K562 (cell line): ENCODE results near the gene CPSF7. TPM values are rescaled to one million over a fixed set of nuclear protein-coding genes. Genes with fewer than 3 reads are reported as not detected.

Experiments
- ATAC-seq: fragments of 200-7000 bp; cut with Tn5 transposase; 3 replicates; pipeline ENCODE4 v1.9.1; 2020; ENCODE audit warnings: moderate library complexity
- BruUV-seq: library from RNA; stranded (reverse); fragments of 400-500 nt; replicated peaks from 2 replicates; lab custom pipeline; 2021; lab: Mats Ljungman, UMichigan
- CTCF ChIA-PET: fragments of 300-600 bp; formaldehyde crosslinking; extraction: SDS; loops from one replicate; lab custom pipeline; 2021; ENCODE audit warnings: low intra/inter-chr PET ratio; lab: Yijun Ruan, JAX
- POLR2A ChIA-PET: fragments of 300-600, 350-650 bp; sonication (Branson Sonifier 250); formaldehyde crosslinking; extraction: SDS; loops from one replicate; lab custom pipeline; 2021; ENCODE audit warnings: antibody characterized with exemption, inconsistent platforms; lab: Yijun Ruan, JAX
- DNase-seq, 4 experiments: peaks; one replicate each; pipeline versions ENCODE4 v3.0.0 to v3.0.0-alpha.2; 2011 to 2018; ENCODE audit warnings: low spot score in 3 of 4, mixed read lengths in 3 of 4; ENCODE audit errors: extremely low read depth in 1 of 4
- FAIRE-seq: peaks from 2 replicates; lab custom pipeline; 2011; peaks lifted over from hg19 to GRCh38; lab: Jason Lieb, UNC
- H2AFZ ChIP-seq: 2 replicates; pipeline ENCODE4 v1.6.0; 2011; ENCODE audit warnings: low read depth, low read length, control low read depth, inconsistent platforms
- H3K27ac ChIP-seq: fragments of 200-600 bp; 3 replicates; pipeline ENCODE4 v1.8.0; 2011; ENCODE audit warnings: low read depth, mild to moderate bottlenecking, control low read depth, inconsistent platforms, low read length, moderate library complexity, mixed read lengths; ENCODE audit errors: extremely low read depth
- H3K27me3 ChIP-seq, 2 experiments: fragments of 300-600 bp in 1 of 2; 2 replicates in 1 of 2; 3 replicates in 1 of 2; pipeline versions ENCODE4 v1.6.0 to v1.8.0; 2011; ENCODE audit warnings: inconsistent platforms in 2 of 2, low read length in 2 of 2, mild to moderate bottlenecking in 1 of 2, mixed read lengths in 1 of 2, moderate library complexity in 1 of 2; ENCODE audit not compliant: control insufficient read depth in 2 of 2, insufficient read depth in 2 of 2
- H3K36me3 ChIP-seq: fragments of 300-600 bp; 3 replicates; pipeline ENCODE4 v1.8.0; 2011; ENCODE audit warnings: mild to moderate bottlenecking, low read length, inconsistent platforms; ENCODE audit not compliant: control insufficient read depth, insufficient read depth
- H3K4me1 ChIP-seq, 2 experiments: fragments of 200-600 bp in 1 of 2; replicated peaks in 1 of 2; 2 replicates in 1 of 2; 3 replicates in 1 of 2; pipeline versions ENCODE4 v1.5.1 to v1.8.0; 2011; ENCODE audit warnings: inconsistent platforms in 2 of 2, low read length in 2 of 2, mild to moderate bottlenecking in 1 of 2, mixed read lengths in 1 of 2, moderate library complexity in 1 of 2; ENCODE audit not compliant: control insufficient read depth in 2 of 2, insufficient read depth in 2 of 2
- H3K4me2 ChIP-seq: 2 replicates; pipeline ENCODE4 v1.6.1; 2011; ENCODE audit warnings: low read length, control low read depth, inconsistent platforms, mixed read lengths; ENCODE audit not compliant: insufficient read depth
- H3K4me3 ChIP-seq: fragments of 200-600 bp; sonication (generic), shearing (Covaris generic); 2 replicates; pipeline ENCODE4 v1.5.1; 2016; ENCODE audit warnings: control low read depth, inconsistent platforms
- H3K79me2 ChIP-seq: fragments of 200-600 bp; 3 replicates; pipeline ENCODE4 v1.8.0; 2011; ENCODE audit warnings: low read length, inconsistent platforms; ENCODE audit not compliant: control insufficient read depth, insufficient read depth
- H3K9ac ChIP-seq, 2 experiments: 2 replicates each; pipeline versions ENCODE4 v1.6.0 to v1.6.1; 2011; ENCODE audit warnings: low read depth in 2 of 2, low read length in 2 of 2, control low read depth in 1 of 2, inconsistent platforms in 1 of 2, mild to moderate bottlenecking in 1 of 2, mixed read lengths in 1 of 2; ENCODE audit not compliant: insufficient read depth in 1 of 2
- H3K9me1 ChIP-seq: one replicate; pipeline ENCODE4 v1.6.0; 2011; ENCODE audit warnings: inconsistent platforms, mild to moderate bottlenecking, low read length, moderate library complexity; ENCODE audit not compliant: control insufficient read depth, insufficient read depth
- H3K9me3 ChIP-seq: replicated peaks from 2 replicates; pipeline ENCODE4 v1.5.1; 2011; ENCODE audit warnings: low read depth, low read length, inconsistent platforms; ENCODE audit not compliant: control insufficient read depth, insufficient read depth
- H4K20me1 ChIP-seq: replicated peaks from 2 replicates; pipeline ENCODE4 v1.6.1; 2011; ENCODE audit warnings: low read length, inconsistent platforms, mixed read lengths; ENCODE audit not compliant: control insufficient read depth, insufficient read depth
- BACH1 ChIP-seq: fragments of 200-800 bp; sonication (Bioruptor generic); IDR thresholded peaks from 2 replicates; pipeline ENCODE4 v1.6.1; 2016; ENCODE audit warnings: missing genetic modification characterization, missing compliant biosample characterization
- CREB3L1 ChIP-seq: fragments of 450-650 bp; IDR thresholded peaks from 2 replicates; pipeline ENCODE4 v1.6.1; 2014; ENCODE audit warnings: low read depth, mild to moderate bottlenecking, moderate library complexity, borderline replicate concordance
- EZH2 ChIP-seq: IDR thresholded peaks from 2 replicates; pipeline ENCODE4 v1.6.1; 2012; ENCODE audit warnings: low read depth, mild to moderate bottlenecking, inconsistent platforms, low read length, borderline replicate concordance
- JUNB ChIP-seq: fragments of 450-650 bp; formaldehyde crosslinking; conservative IDR thresholded peaks from 2 replicates; pipeline ENCODE4 v1.4.0; 2020; ENCODE audit warnings: mild to moderate bottlenecking
- MAFF ChIP-seq: IDR thresholded peaks from 2 replicates; pipeline ENCODE4 v1.6.1; 2012; ENCODE audit warnings: low read length, improper control_type of control experiment
- MBD2 ChIP-seq: sonication (generic); IDR thresholded peaks from 2 replicates; pipeline ENCODE4 v1.6.1; 2016; ENCODE audit warnings: low read depth, borderline replicate concordance
- MXD1 ChIP-seq: fragments of 250-450 bp; sonication (Bioruptor Pico); IDR thresholded peaks from 2 replicates; pipeline ENCODE4 v1.8.0; 2021; ENCODE audit warnings: borderline replicate concordance, mild to moderate bottlenecking, moderate library complexity; ENCODE audit not compliant: poor library complexity, severe bottlenecking
- POLR2AphosphoS2 ChIP-seq: IDR thresholded peaks from 2 replicates; pipeline ENCODE4 v1.6.1; 2012; ENCODE audit warnings: low read length, improper control_type of control experiment
- RBM17 ChIP-seq: fragments of 200-400 bp; formaldehyde crosslinking; IDR thresholded peaks from 2 replicates; pipeline ENCODE4 v1.6.1; 2017; ENCODE audit warnings: low read depth, mild to moderate bottlenecking, low read length, borderline replicate concordance
- ZBTB8A ChIP-seq: fragments of 450-650 bp; IDR thresholded peaks from 2 replicates; pipeline ENCODE4 v1.6.1; 2018; ENCODE audit warnings: mild to moderate bottlenecking, moderate library complexity; ENCODE audit not compliant: partially characterized antibody
- ZC3H8 ChIP-seq: fragments of 450-650 bp; IDR thresholded peaks from 2 replicates; pipeline ENCODE4 v1.6.1; 2017
- ZNF253 ChIP-seq: fragments of 250-450 bp; sonication (Bioruptor Pico); conservative IDR thresholded peaks from 2 replicates; pipeline ENCODE4 v1.6.1; 2021; ENCODE audit warnings: mild to moderate bottlenecking
- ZNF408 ChIP-seq: fragments of 250-450 bp; sonication (Bioruptor Pico); IDR thresholded peaks from 2 replicates; pipeline ENCODE4 v1.4.0; 2020; ENCODE audit warnings: low read depth, mild to moderate bottlenecking, moderate library complexity
- ZNF589 ChIP-seq: fragments of 200-800 bp; sonication (Bioruptor generic); IDR thresholded peaks from 2 replicates; pipeline ENCODE4 v1.6.1; 2016; ENCODE audit warnings: low read depth, missing genetic modification characterization, missing compliant biosample characterization
- WGBS: fragments of 100-300 bp; shearing (Covaris generic); methylation state at CpG from one replicate; pipeline ENCODE4 v1.1.6; 2016; ENCODE audit warnings: low coverage, mixed read lengths; ENCODE audit not compliant: insufficient coverage; ENCODE audit errors: missing lambda C conversion rate; 5-methylcytosine and 5-hydroxymethylcytosine counted together
- in situ Hi-C: fragments of 300-500 bp; cut with MboI; formaldehyde crosslinking; loops from 4 replicates; pipeline ENCODE4 v1.15.0; 2018; ENCODE audit warnings: inconsistent platforms, mixed read lengths
- intact Hi-C: fragments of 100-400 bp; cut with micrococcal nuclease; formaldehyde crosslinking; loops from 2 replicates; pipeline ENCODE4 v1.14.2; 2022
- polyA plus RNA-seq, 8 experiments: library from polyadenylated mRNA; depleted of rRNA in 4 of 8; stranded (reverse) in 5 of 8; unstranded in 3 of 8; fragments of >200 nt; fragmentation: Nextera tagmentation in 2 of 8; fragmentation: Illumina TruSeq in 1 of 8; extraction: Ambion mirVana in 2 of 8; extraction: Trizol in 1 of 8; gene quantifications; 2 replicates each; pipeline versions ENCODE4 v1.2.1 to v1.2.3, GENCODE V29; 2011 to 2014; ENCODE audit warnings: inconsistent platforms in 1 of 8, missing spikeins in 1 of 8
- total RNA-seq, 7 experiments: library from RNA; depleted of rRNA in 6 of 7; stranded (reverse); fragments of >200 nt in 6 of 7; fragmentation: Illumina TruSeq in 2 of 7; extraction: Trizol in 2 of 7; gene quantifications; 2 replicates each; pipeline versions ENCODE4 v1.2.1 to v1.2.3, GENCODE V29; 2011 to 2021; ENCODE audit warnings: low replicate concordance in 1 of 7

The CPSF7 gene
- total and polyA plus RNA-seq, 9 of the 15 experiments (the other 6 are each of a cell fraction or from before 2014, with no cell fraction given): 14.8 to 104 (median 44.1) TPM

GRCh38 chr11:61475433-61475832 is 45.7 kb upstream of the CPSF7 start:
- CTCF ChIA-PET: no interaction called here
- DNase-seq: no peak
- no peak overlapping the region for H3K27ac ChIP-seq
- peaks cover 4 to 17% of the 10 kb centered on the region in 2 experiments; a peak in 4 of 5 replicates for H3K27me3 ChIP-seq
- no peaks in the 10 kb centered on the region for H3K9me3 ChIP-seq
- H4K20me1 ChIP-seq: peaks cover 9% of the 10 kb centered on the region; the same call in 1 of the 2 replicates
- peaks cover 0 to 7% of the 10 kb centered on the region in 2 experiments; a peak in 2 of 5 replicates for H3K4me1 ChIP-seq
- BruUV-seq: no TSS peak
- no peak overlapping the region for H3K4me2 ChIP-seq
- intact Hi-C loops: no loop called here
- no peak overlapping the region for H3K4me3 ChIP-seq
- H3K9ac ChIP-seq: no peak overlapping the region
- no peaks in the 10 kb centered on the region for H3K36me3 ChIP-seq
- no peak for TF ChIP-seq RBM17
- no peak for TF ChIP-seq POLR2AphosphoS2
- no peak for TF ChIP-seq ZBTB8A
- TF ChIP-seq ZC3H8: no peak
- TF ChIP-seq CREB3L1: no peak
- no peak for TF ChIP-seq ZNF253 (CRISPR knock-in tag)
- TF ChIP-seq ZNF589: no peak
- no peak for TF ChIP-seq EZH2
- TF ChIP-seq MXD1 (CRISPR knock-in tag): no peak
- TF ChIP-seq MAFF: no peak
- TF ChIP-seq MBD2: no peak
- TF ChIP-seq BACH1 (tag): no peak
- TF ChIP-seq JUNB (CRISPR knock-in tag): no peak
- TF ChIP-seq ZNF408 (CRISPR knock-in tag): no peak
- 27% methylated on average over 1 of the region's 1 CpG for WGBS
- FAIRE-seq: no peak
- no peak for ATAC-seq
- no peak overlapping the region for H2AFZ ChIP-seq
- no peaks in the 10 kb centered on the region for H3K79me2 ChIP-seq
- POLR2A ChIA-PET: interaction anchor here (0.5 to 1.5 kb wide), 2 partner anchors 27 to 53 kb away, joined by 3 read pairs; no protein-coding TSS in a partner anchor
- in situ Hi-C loops: no loop called here
- no peaks in the 10 kb centered on the region for H3K9me1 ChIP-seq
